RWPE1 (cell line): ENCODE results near the gene LRFN5.

ENCODE experiments used
- CTCF ChIA-PET: fragments of 350-600 bp; sonication (Branson Sonifier 250); formaldehyde crosslinking; extraction: SDS; loops from one replicate; lab custom pipeline; 2021; lab: Yijun Ruan, JAX
- POLR2A ChIA-PET: fragments of 400-600 bp; formaldehyde crosslinking; extraction: SDS; loops from one replicate; lab custom pipeline; 2020; ENCODE audit warnings: antibody characterized with exemption; ENCODE audit not compliant: low non-redundant PET; lab: Yijun Ruan, JAX
- DNase-seq: peaks from one replicate; pipeline ENCODE4 v3.0.0; 2012; ENCODE audit warnings: low spot score
- H3K27ac ChIP-seq: fragments of 450-650 bp; 2 replicates; pipeline ENCODE4 v1.5.1; 2017
- TF ChIP-seq, protein P1 (sequence below): fragments of 450-650 bp; conservative IDR thresholded peaks from 2 replicates; pipeline ENCODE4 v1.5.1; 2017; ENCODE audit warnings: low read depth, mild to moderate bottlenecking

LRFN5 gene

DNA sequence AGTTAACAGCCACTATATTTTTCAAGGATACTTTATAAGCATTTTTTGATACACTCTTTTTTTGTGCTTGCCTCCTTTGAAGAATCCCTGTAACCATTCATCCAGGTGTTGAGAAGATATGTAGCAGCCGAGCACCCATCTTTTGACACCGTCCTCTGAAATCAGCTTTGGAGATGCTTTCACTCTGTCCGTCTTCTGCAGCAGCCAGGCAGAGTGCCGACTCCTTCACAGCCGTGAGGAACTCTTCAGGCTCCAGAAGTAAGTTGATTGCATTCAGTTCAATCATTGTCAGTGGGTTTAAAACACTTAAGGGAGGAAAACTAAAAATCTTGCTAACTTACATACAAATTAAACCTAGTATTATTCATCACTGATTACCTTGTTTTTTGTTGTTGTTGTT is 160.1 kb downstream of the LRFN5 start:
- TF ChIP-seq, protein P1, sequence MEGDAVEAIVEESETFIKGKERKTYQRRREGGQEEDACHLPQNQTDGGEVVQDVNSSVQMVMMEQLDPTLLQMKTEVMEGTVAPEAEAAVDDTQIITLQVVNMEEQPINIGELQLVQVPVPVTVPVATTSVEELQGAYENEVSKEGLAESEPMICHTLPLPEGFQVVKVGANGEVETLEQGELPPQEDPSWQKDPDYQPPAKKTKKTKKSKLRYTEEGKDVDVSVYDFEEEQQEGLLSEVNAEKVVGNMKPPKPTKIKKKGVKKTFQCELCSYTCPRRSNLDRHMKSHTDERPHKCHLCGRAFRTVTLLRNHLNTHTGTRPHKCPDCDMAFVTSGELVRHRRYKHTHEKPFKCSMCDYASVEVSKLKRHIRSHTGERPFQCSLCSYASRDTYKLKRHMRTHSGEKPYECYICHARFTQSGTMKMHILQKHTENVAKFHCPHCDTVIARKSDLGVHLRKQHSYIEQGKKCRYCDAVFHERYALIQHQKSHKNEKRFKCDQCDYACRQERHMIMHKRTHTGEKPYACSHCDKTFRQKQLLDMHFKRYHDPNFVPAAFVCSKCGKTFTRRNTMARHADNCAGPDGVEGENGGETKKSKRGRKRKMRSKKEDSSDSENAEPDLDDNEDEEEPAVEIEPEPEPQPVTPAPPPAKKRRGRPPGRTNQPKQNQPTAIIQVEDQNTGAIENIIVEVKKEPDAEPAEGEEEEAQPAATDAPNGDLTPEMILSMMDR: no peak
- no peak for DNase-seq
- ChIA-PET CTCF (no interaction called here), POLR2A (no interaction called here)
- no peak overlapping the region for H3K27ac ChIP-seq

DNA sequence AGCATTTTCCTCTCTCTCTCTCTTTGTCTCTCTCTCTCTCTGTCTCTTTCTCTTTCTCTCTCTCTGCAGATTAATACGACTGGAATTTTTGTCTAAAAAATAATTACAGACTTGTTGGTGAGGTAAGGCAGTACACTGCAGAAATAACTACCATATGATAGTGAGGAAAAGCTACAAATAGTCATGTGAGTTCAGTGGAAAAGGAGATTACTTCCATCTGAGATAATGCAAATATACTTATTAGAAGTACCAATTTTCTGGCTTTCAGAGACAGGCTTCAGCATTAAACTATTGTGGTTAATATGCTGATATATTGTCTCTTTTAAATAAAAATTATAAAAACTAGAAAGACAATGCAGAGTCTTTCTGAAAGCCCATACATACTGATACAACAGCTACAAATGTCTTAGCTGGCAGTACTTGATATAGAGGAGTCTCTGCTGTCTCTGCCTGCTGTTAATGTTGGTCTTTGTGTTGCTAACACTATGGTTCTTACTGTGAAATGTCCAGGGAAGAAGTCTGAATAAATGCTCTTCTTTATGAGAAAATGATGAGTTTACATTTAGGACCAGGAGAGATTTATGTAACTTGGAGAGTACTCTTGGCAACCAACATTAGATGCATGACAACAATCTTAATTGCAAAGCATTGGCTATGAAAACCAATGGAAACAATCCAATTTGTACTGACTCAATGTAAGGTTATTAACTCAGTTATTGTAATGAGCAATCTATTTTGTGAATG is 167.0 kb downstream of the LRFN5 start:
- CTCF ChIA-PET: interaction anchor here (0.6 kb wide), 1 partner anchor 1081 kb away, joined by 7 read pairs; no protein-coding TSS in a partner anchor
- POLR2A ChIA-PET: no interaction called here
- DNase-seq: no peak
- no peak overlapping the region for H3K27ac ChIP-seq
- TF ChIP-seq, protein P1: no peak

DNA sequence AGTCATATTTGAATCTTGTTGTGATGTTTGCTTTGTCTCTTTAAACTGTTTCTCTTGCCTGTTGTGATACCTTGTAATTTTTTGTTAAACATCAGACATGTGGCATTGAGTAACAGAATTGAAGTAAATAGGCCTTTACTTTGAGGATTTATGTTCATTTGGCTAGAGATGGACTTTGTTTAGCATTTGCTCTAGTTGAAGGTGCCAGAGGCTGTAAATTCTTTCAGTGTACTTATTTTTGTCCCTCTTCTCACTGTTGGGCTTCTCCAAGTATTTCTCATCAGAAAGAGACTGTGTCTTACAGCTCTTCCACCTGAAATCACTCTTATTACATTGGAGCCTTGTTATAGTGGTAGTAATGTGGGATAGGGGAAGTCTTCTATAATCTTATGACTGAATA is 175.8 kb downstream of the LRFN5 start:
- ChIA-PET POLR2A (interaction anchor here (0.7 kb wide), 1 partner anchor 567 kb away, joined by 7 read pairs; no protein-coding TSS in a partner anchor), CTCF (no interaction called here)
- DNase-seq: no peak
- TF ChIP-seq, protein P1: no peak
- H3K27ac ChIP-seq: no peak overlapping the region

DNA sequence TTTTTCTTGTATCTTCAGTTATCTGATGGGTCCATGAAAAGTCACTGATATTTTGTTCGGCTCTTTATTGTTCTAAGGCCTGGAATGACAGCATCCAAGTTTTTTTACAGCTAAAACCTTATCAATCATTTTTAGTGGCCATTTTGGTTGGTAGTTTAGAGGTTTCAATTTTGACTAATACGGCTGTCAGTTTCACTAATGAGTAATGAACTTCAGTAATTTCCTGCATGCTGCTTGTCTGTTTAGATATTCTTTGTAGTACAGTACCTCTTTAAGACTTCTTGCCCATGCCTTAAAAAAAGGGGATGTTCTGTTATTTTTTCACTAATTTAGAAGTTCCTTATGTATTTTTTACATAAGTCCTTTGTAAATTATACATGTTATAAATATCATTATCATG is 176.7 kb downstream of the LRFN5 start:
- no peak overlapping the region for H3K27ac ChIP-seq
- ChIA-PET CTCF (interaction anchor here (0.6 kb wide), 1 partner anchor 31 kb away, joined by 4 read pairs; no protein-coding TSS in a partner anchor), POLR2A (no interaction called here)
- no peak for DNase-seq
- TF ChIP-seq, protein P1: no peak

DNA sequence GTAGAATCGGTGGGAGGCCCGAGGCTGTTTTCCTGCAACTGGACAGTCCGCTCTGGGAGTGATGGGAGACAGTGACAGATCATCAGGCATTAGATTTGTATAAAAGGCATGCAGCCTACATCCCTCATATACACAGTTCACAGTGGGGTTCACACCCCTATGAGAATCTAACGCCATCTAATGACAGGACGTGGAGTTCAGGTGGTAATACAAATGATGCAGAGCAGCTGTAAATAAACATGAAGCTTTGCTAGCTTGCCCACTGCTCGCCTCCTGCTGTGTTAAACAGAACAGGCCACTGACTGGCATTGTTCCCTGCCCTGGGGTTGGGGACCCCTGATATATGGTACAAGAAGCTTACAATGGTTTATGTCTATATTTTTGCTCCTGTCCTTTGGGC is 179.0 kb downstream of the LRFN5 start:
- ChIA-PET POLR2A (no interaction called here), CTCF (interaction anchor here (0.6 kb wide), 1 partner anchor 799 kb away, joined by 4 read pairs; no protein-coding TSS in a partner anchor)
- TF ChIP-seq, protein P1: no peak
- no peak overlapping the region for H3K27ac ChIP-seq
- DNase-seq: no peak

DNA sequence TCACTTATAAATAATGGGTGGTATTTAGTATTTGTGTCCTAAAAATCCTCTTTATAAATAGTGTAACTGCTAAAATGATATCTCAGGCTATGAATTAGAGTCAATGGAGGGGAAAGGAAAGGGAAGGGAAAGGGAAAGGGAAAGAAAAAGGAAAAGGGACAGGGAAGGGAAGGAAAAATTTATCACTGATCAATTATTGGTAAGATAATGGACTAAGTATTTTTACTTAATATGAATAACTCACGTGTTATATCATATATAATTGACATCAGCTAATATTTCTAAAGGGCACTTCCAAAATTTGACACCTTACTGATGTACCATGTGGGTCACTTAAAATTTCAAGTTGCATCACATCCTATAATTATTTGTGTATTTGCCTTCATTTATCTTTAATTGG is 193.1 kb downstream of the LRFN5 start:
- TF ChIP-seq, protein P1: no peak
- ChIA-PET CTCF (no interaction called here), POLR2A (no interaction called here)
- DNase-seq: no peak
- H3K27ac ChIP-seq: no peak overlapping the region
